Right lobe of liver (tissue), 4 donors: Measurements from ENCODE around the gene AVP.

Source experiments
- POLR2A ChIP-seq: fragments of 450-650 bp; IDR thresholded peaks from one replicate; pipeline ENCODE4 v1.6.1; 2017; ENCODE audit warnings: antibody characterized with exemption, mild to moderate bottlenecking
- TF ChIP-seq, protein P1 (sequence below), 4 donors: fragments of 200-600 bp in 3 of 4; fragments of 450-650 bp in 1 of 4; IDR thresholded peaks; one replicate each; pipeline versions ENCODE4 v1.5.1 to v1.8.0; 2016 to 2022; ENCODE audit warnings: antibody characterized with exemption in 4 of 4, mild to moderate bottlenecking in 2 of 4
- donor health status: DM: no; HTN: no; CAD: no.
- donor health status: DM: no; HTN: no; CAD: no.
- donor health status: DM: no; HTN: yes; CAD: no.

DNA sequence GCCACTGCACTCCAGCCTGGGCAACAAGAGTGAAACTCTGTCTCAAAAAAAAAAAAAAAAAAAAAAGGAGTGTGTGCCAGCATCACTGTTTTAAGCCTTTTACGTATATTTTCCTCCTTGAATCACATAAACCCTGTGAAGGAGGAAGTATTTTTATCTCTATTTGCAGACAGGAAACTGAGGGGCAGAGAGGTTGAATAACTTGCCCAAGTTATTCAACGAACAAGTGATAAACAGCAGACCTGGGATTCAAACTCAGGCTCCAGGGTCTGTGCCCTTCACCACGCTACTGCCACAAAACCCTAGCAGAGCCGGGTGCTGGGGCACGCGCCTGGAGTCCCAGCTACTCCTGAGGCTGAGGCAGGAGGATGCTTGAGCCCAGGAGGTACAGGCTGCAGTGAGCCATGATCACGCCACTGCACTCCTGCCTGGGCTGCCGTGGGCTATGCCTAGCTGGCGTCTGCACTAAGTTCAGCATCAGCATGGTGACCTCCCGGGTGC is 9.4 kb upstream of the AVP start:
- TF ChIP-seq, protein P1, sequence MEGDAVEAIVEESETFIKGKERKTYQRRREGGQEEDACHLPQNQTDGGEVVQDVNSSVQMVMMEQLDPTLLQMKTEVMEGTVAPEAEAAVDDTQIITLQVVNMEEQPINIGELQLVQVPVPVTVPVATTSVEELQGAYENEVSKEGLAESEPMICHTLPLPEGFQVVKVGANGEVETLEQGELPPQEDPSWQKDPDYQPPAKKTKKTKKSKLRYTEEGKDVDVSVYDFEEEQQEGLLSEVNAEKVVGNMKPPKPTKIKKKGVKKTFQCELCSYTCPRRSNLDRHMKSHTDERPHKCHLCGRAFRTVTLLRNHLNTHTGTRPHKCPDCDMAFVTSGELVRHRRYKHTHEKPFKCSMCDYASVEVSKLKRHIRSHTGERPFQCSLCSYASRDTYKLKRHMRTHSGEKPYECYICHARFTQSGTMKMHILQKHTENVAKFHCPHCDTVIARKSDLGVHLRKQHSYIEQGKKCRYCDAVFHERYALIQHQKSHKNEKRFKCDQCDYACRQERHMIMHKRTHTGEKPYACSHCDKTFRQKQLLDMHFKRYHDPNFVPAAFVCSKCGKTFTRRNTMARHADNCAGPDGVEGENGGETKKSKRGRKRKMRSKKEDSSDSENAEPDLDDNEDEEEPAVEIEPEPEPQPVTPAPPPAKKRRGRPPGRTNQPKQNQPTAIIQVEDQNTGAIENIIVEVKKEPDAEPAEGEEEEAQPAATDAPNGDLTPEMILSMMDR (IDR thresholded peaks at IDR 0.05) = no peak
- no peak for TF ChIP-seq POLR2A
